GM20431 (cell line): ENCODE measurements around the gene FLACC1.

Experiments used
- in situ Hi-C: fragments of 300-500 bp; cut with MseI, MboI; formaldehyde crosslinking; loops from one replicate; pipeline ENCODE4 v1.15.0; 2020; ENCODE audit warnings: low sequenced_read_pairs; ENCODE audit not compliant: unreplicated experiment

The FLACC1 gene, protein sequence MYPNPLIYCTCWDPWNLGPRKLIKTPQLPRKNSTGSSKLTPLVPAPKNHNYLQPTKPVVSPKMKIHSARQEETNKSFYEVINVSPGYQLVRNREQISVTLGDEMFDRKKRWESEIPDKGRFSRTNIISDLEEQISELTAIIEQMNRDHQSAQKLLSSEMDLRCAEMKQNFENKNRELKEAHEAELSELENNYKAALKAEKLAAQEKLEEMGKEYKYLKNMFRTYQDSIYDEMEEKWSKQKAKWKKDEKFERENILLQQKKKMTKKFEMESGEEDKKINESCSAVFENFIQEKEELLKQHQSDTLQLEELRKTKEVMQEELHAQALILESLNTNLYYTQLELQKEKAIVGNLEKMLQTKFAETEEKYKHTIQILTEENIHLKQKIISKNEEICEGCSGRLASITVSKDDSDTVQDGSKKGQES

DNA sequence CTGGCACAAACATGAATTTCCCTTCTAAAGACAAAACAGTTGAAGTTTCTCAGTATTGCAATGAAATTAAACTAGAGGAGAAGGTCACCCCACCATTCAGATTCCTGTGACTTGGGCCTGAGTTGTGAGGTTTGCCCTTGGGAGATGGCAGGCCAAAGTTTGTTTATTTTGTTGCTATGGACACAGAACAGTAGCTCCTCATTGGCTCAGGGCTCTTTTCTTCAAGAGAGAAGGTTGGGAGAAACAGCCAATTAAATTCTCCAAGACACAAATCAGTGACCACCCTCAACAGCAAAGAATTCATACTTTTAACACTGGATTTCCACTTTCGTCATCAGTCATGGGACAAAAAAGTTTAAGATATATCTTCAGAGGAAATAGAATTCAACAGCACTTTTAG lies at the start of gene FLACC1:
FLACC1 (minus strand) TSS at position 125 of the 400 bp plus-strand sequence. CDS start 5,941 bp downstream, outside the sequence.
- in situ Hi-C loops, result no loop called here

GRCh38 chr2:201406077-201406662 lies 49.0 kb upstream of the FLACC1 start:
- in situ Hi-C loops, result no loop called here

GRCh38 chr2:201404699-201405280 lies 47.6 kb upstream of the FLACC1 start:
- in situ Hi-C loops, result no loop called here

GRCh38 chr2:201403880-201404279 lies 46.7 kb upstream of the FLACC1 start:
- in situ Hi-C loops, result no loop called here

DNA sequence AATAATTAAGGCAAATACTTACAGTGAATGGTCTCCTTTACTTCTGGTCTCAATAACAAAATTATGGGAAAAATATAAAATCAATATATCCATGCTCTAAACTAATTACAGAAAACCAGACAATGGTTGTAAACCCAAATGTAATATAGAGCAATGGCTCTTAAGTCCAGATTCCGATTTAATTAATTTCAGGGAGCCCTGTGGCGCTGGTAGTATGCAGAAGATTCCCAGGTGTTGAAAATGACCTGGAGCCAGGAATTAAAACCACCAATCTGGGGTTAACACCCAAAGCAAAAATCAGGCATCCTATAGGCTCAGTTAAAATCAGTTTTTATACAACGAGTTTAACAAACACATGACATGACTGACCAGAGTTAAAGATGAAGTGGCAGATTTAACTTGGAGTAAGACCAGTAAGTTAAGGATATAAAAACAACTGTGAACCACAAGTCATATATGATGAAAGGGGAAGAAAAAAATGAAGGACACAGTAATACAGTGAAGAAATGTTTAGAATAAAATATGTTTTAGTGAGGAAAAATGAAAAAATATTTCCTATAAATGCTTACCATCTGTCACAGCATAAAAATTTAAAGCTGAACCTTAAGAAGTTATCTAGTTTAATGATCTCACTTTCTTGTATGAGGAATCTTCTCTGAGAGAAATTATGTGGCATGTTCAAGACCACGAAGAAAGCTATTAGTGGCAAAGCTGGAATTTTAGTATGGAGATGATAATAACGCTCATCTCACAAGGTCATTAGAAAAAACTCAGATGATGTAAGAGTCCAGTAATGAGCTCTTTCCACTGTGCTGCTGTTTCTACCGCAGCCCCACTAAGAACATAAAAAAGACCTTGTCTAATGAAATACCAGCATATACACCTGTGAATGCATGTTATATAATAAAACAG lies 45.8 kb upstream of the FLACC1 start:
- in situ Hi-C loops, result no loop called here

- in situ Hi-C loops, result no loop called here
Measured at GRCh38 chr2:201401815-201402214, 44.7 kb upstream of the FLACC1 start.

DNA sequence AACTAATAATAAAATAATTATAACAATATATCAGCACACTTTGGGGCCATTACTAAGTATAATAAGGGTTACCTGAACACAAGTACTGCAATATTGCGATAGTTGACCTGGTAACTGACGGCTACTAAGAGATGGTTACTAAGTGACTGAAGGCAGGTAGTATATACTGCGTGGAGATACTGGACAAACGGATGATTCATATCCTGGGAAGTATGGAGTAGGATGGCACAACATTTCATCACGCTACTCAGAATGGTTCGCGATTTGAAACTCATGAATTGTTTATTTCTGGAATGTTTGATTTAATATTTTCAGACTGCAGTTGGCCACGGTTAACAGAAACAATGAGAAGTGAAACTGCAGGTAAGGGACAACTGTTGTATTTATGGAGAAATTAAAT lies 39.5 kb upstream of the FLACC1 start:
- in situ Hi-C loops, result no loop called here

DNA sequence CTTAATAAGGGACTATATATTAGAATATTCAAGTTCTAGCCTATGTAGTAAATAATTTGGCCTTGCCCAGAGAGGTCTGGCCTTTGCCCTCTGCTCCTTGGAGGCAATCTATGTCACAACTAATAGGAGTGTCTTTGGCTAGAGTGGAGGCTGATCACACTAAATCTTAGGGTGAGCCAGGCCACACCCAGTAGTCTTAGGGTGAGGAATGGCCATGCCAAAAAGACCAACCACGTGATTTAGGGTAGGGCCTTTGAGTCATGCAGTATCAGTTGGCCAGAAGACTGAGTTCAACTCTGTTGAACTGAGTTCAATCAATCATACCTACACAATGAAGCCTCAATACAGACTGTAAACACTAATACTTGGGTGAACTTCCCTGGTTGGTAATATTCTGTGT lies 26.0 kb upstream of the FLACC1 start:
- in situ Hi-C loops, result no loop called here

DNA sequence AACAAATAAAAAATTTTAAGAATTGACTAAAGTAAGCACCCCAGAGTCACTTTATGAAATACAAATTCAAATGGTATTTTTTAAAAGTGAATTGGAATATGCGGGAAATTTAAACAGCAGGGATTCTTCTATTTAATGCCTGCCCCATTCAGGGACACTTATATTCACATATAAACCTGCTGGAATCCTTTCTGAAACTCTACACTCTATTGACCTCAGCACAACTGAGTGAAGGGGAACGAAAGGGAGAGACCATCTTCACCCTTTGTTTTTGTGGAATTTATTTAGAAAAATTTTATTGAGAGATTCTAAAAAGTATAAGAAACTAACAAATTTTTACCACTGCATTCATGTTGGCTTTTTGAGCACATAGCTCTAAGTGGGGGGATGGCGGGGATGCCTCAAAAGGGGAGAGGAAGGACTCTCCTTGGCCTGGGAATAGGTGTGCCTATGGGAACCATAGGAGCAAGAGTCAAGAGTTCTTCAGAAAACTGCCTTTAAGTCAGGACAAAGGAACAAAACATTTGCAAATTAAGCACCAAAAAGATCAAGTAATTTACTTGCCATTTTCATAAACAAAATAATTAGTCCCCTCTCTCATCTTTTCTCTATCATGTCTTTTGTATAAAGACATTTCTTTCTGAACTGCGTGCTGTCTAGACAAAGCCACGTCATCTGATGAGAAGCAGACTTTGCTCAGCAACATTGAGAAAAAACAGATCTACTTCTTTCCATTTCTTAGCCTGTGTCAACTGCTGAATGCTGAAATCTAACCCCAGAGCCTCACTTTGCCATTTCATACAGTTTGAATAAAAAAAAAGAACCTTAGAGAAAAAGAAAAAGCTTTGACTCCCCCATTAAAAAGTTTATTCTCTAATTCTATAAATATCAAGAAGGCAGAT lies 21.6 kb upstream of the FLACC1 start:
- in situ Hi-C loops, result no loop called here

DNA sequence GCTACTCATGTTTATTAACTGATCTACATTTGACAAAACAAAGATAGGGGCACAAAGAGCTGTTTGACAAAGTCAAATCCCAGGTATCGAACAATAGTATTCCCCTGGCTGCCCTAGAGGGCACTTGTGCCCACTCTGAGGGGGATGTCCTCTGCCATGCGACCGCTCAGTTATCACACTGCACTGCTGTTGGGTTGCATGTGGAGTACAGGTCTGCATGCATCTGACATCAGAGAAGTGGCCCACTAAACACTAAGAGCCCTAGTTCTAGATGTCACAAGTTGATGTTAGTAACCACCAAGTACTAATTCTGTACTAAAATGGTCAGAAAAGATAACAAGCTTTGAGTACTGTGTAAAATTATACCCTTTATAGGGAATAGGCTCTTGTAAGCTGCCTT lies 20.1 kb upstream of the FLACC1 start:
- in situ Hi-C loops, result no loop called here

DNA sequence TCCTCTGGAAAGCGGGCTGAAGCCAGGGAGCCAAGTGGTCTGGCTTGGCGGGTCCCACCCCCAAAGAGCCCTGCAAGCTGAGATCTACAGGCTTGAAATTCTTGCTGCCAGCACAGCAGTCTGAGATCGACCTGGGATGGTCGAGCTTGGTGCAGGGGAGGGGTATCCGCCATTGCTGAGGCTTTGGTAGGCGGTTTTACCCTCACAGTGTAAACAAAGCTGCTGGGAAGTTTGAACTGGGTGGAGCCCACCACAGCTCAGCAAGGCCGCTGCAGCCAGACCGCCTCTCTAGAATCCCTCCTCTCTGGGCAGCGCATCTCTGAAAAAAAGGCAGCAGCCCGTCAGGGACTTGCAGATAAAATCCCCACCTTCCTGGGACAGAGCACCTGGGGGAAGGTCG lies 12.6 kb upstream of the FLACC1 start:
- in situ Hi-C loops, result loop anchor here (10.0 kb wide), 1 partner anchor 135 kb away; no protein-coding TSS in a partner anchor

GRCh38 chr2:201369318-201369717 lies 12.2 kb upstream of the FLACC1 start:
- in situ Hi-C loops, result loop anchor here (10.0 kb wide), 1 partner anchor 135 kb away; no protein-coding TSS in a partner anchor

DNA sequence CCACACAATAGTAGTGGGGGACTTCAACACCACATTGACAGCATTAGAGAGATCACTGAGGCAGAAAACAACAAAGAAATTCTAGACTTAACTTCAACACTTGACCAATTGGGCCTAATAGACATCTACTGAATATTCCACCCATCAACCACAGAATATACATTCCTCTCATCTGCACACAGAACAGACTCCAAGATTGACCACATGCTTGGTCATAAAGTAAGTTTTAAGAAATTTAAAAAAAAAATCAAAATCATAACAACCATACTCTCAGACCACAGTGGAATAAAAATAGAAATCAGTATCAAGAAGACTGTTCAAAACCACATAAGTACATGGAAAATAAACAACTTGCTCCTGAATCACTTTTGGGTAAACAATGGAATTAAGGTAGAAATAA lies 9.0 kb upstream of the FLACC1 start:
- in situ Hi-C loops, result loop anchor here (10.0 kb wide), 1 partner anchor 131 kb away; no protein-coding TSS in a partner anchor

GRCh38 chr2:201363857-201364560 lies 6.9 kb upstream of the FLACC1 start:
- in situ Hi-C loops, result loop anchor here (10.0 kb wide), 1 partner anchor 129 kb away; no protein-coding TSS in a partner anchor

- in situ Hi-C loops, result loop anchor here (10.0 kb wide), 1 partner anchor 128 kb away; no protein-coding TSS in a partner anchor
Measured at GRCh38 chr2:201362396-201362795, 5.3 kb upstream of the FLACC1 start.

DNA sequence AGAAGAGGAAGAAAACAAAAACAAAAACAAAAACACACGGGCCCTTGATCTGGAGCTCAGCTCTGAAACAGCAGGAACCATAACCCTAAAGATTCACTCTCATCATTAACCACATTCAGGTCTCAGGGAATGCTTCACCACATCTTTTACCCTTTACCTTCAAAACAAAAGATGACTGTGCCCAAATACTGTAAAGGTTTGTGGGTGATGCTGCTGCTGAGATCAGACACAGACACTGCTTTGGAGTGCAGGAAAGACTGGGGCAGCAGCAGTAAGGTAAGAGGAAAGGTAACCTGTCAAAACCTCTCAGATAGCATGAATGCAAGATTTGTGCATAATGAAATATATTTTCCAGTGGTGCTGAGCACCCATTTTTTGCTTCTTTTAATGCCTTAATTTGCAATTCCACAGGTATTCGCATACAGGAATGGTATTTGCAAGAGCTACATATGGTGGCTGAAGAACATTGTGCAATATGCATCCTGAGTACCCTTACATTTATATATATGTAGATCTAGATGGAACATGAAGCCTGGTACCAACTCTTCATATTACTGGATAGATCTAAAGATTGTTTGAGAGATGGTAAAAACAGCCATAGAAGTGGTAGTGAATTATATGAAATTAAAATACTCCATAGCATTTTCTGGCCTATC lies 4.1 kb upstream of the FLACC1 start:
- in situ Hi-C loops, result loop anchor here (10.0 kb wide), 1 partner anchor 126 kb away; no protein-coding TSS in a partner anchor

DNA sequence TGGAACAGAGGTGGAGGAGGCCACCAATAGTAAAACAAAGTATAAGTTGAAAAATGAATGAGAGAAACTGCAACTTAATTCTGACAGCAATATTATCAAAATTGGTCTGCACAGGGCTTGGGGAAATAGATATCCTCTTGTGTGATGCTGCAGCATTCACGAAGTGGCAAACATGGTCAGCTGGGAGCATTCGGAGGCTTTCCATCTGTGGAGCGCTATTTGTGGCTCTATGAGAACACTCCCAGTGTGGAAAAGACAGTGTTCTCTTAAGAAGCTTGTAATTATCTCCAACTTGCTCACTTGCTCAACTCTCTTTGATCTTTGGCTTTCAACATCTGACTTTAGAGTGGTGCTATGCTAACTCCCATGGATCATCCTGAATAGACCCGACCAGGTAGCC lies 3.1 kb upstream of the FLACC1 start:
- in situ Hi-C loops, result loop anchor here (10.0 kb wide), 1 partner anchor 125 kb away; no protein-coding TSS in a partner anchor

- in situ Hi-C loops, result no loop called here
Measured at GRCh38 chr2:201358684-201359083, 1.5 kb upstream of the FLACC1 start.
